Endothelial cell of umbilical vein (primary cell): ENCODE results near the gene P2RX2. TPM values are rescaled to one million over a fixed set of nuclear protein-coding genes. Genes with fewer than 3 reads are reported as not detected.

Experiments
- BruUV-seq: library from RNA; stranded (reverse); fragments of 400-500 nt; replicated peaks from 2 replicates; lab custom pipeline; 2021; lab: Mats Ljungman, UMichigan
- CTCF ChIA-PET: fragments of 300-600, 350-600 bp; sonication (Branson Sonifier 250); formaldehyde crosslinking; loops from one replicate; lab custom pipeline; 2021; ENCODE audit warnings: antibody characterized with exemption, inconsistent platforms; lab: Charles Lee
- POLR2A ChIA-PET: fragments of 300-600, 350-600 bp; sonication (Branson Sonifier 250); formaldehyde crosslinking; loops from one replicate; lab custom pipeline; 2021; ENCODE audit warnings: antibody characterized with exemption, inconsistent platforms; lab: Charles Lee
- DNase-seq: peaks from one replicate; pipeline ENCODE4 v3.0.0-alpha.2; 2011; ENCODE audit warnings: low read depth, low spot score
- FAIRE-seq: peaks from 2 replicates; lab custom pipeline; 2011; peaks lifted over from hg19 to GRCh38; lab: Jason Lieb, UNC
- H2AFZ ChIP-seq: 2 replicates; pipeline ENCODE4 v1.6.0; 2012; ENCODE audit warnings: low read depth, low read length, control low read depth, inconsistent platforms
- H3K27ac ChIP-seq: 2 replicates; pipeline ENCODE4 v1.5.1; 2011; ENCODE audit warnings: low read depth, mild to moderate bottlenecking, control low read depth, low read length, moderate library complexity; ENCODE audit not compliant: insufficient read depth
- H3K27me3 ChIP-seq, 2 experiments: 2 replicates each; pipeline versions ENCODE4 v1.6.0 to v1.6.1; 2011; ENCODE audit warnings: low read length in 2 of 2, mixed read lengths in 1 of 2; ENCODE audit not compliant: control insufficient read depth in 2 of 2, insufficient read depth in 2 of 2
- H3K36me3 ChIP-seq, 2 experiments: 2 replicates in 1 of 2; 3 replicates in 1 of 2; pipeline ENCODE4 v1.5.1; 2011; ENCODE audit warnings: low read length in 2 of 2, mild to moderate bottlenecking in 1 of 2, moderate library complexity in 1 of 2; ENCODE audit not compliant: control insufficient read depth in 2 of 2, insufficient read depth in 2 of 2; ENCODE audit errors: extremely low read depth in 1 of 2
- H3K4me1 ChIP-seq: 3 replicates; pipeline ENCODE4 v1.5.1; 2011; ENCODE audit warnings: mild to moderate bottlenecking, low read length; ENCODE audit not compliant: control insufficient read depth, insufficient read depth; ENCODE audit errors: extremely low read depth
- H3K4me2 ChIP-seq: 2 replicates; pipeline ENCODE4 v1.6.1; 2011; ENCODE audit warnings: low read length, control low read depth, mixed read lengths; ENCODE audit not compliant: insufficient read depth
- H3K4me3 ChIP-seq, 3 experiments: fragments of 200-600 bp in 1 of 3; sonication (generic), shearing (Covaris generic) in 1 of 3; replicated peaks in 1 of 3; 2 replicates each; pipeline ENCODE4 v1.5.1; 2011 to 2016; ENCODE audit warnings: control low read depth in 3 of 3, low read length in 3 of 3, mild to moderate bottlenecking in 2 of 3, inconsistent platforms in 1 of 3, low read depth in 1 of 3, moderate library complexity in 1 of 3; ENCODE audit not compliant: insufficient read depth in 1 of 3
- H3K79me2 ChIP-seq: 2 replicates; pipeline ENCODE4 v1.6.0; 2012; ENCODE audit warnings: low read length, inconsistent platforms; ENCODE audit not compliant: control insufficient read depth, insufficient read depth
- H3K9ac ChIP-seq: replicated peaks from 2 replicates; pipeline ENCODE3; 2011; ENCODE audit warnings: low read length, control low read depth; ENCODE audit not compliant: insufficient read depth; ENCODE audit errors: extremely low read depth
- H3K9me1 ChIP-seq: replicated peaks from 3 replicates; pipeline ENCODE4 v1.6.0; 2011; ENCODE audit warnings: mild to moderate bottlenecking, low read length; ENCODE audit not compliant: control insufficient read depth, insufficient read depth; ENCODE audit errors: extremely low read depth
- H3K9me3 ChIP-seq: replicated peaks from 2 replicates; pipeline ENCODE4 v1.5.1; 2012; ENCODE audit warnings: low read length, inconsistent platforms; ENCODE audit not compliant: control insufficient read depth, insufficient read depth
- H4K20me1 ChIP-seq: replicated peaks from 2 replicates; pipeline ENCODE3; 2011; ENCODE audit warnings: mild to moderate bottlenecking, low read length; ENCODE audit not compliant: control insufficient read depth, insufficient read depth; ENCODE audit errors: extremely low read depth
- EZH2 ChIP-seq: IDR thresholded peaks from 2 replicates; pipeline ENCODE4 v1.6.1; 2012; ENCODE audit warnings: borderline replicate concordance, low read depth, mild to moderate bottlenecking, moderate library complexity, low read length, inconsistent platforms; ENCODE audit not compliant: severe bottlenecking
- FOS ChIP-seq: IDR thresholded peaks from 2 replicates; pipeline ENCODE4 v1.6.1; 2011; ENCODE audit warnings: mild to moderate bottlenecking, low read length, moderate library complexity, borderline replicate concordance; ENCODE audit not compliant: insufficient read depth
- GATA2 ChIP-seq: IDR thresholded peaks from 2 replicates; pipeline ENCODE4 v1.7.0; 2011; ENCODE audit warnings: low read depth, mild to moderate bottlenecking, moderate library complexity, mixed read lengths, low read length; ENCODE audit not compliant: insufficient read length, insufficient read depth
- JUN ChIP-seq: IDR thresholded peaks from 2 replicates; pipeline ENCODE4 v1.6.1; 2011; ENCODE audit warnings: borderline replicate concordance, low read depth; ENCODE audit not compliant: insufficient read length, insufficient read depth
- MYC ChIP-seq: IDR thresholded peaks from one replicate; pipeline ENCODE4 v1.6.1; 2011; ENCODE audit warnings: mild to moderate bottlenecking, low read depth, low read length
- POLR2A ChIP-seq: IDR thresholded peaks from 2 replicates; pipeline ENCODE4 v1.6.1; 2012; ENCODE audit warnings: low read depth, mild to moderate bottlenecking, control low read depth, low read length
- POLR2AphosphoS5 ChIP-seq: IDR thresholded peaks from 2 replicates; pipeline ENCODE4 v1.6.1; 2012; ENCODE audit warnings: low read depth, mild to moderate bottlenecking, control low read depth, low read length, moderate library complexity; ENCODE audit not compliant: insufficient read depth
- dilution Hi-C: fragments of 300-500 bp; cut with MboI; formaldehyde crosslinking; loops from one replicate; pipeline ENCODE4 v1.15.0; 2019; ENCODE audit warnings: low sequenced_read_pairs; ENCODE audit not compliant: extremely low pct_ligation_motif_present
- intact Hi-C: fragments of 100-400 bp; cut with micrococcal nuclease; formaldehyde crosslinking; loops from one replicate; pipeline ENCODE4 v1.10.0; 2022
- polyA plus RNA-seq, 4 experiments: library from polyadenylated mRNA; depleted of rRNA in 3 of 4; stranded (reverse) in 3 of 4; unstranded in 1 of 4; fragments of >200 nt; gene quantifications; 2 replicates each; pipeline versions ENCODE4 v1.2.1 to v1.2.3, GENCODE V29; 2011 to 2012; ENCODE audit warnings: missing spikeins in 1 of 4
- total RNA-seq: library from RNA; stranded (reverse); gene quantifications from 2 replicates; pipeline ENCODE4 v1.2.3, GENCODE V29; 2021
- TF ChIP-seq, protein P1 (sequence below), 2 donors: IDR thresholded peaks; 1 replicate in 1 of 2; 2 replicates in 1 of 2; pipeline ENCODE4 v1.5.1; 2011; ENCODE audit warnings: low read length in 2 of 2, mild to moderate bottlenecking in 2 of 2, moderate library complexity in 2 of 2, control low read depth in 1 of 2, inconsistent platforms in 1 of 2, low read depth in 1 of 2; ENCODE audit not compliant: insufficient read depth in 1 of 2; ENCODE audit errors: extremely low read depth in 1 of 2
- TF ChIP-seq, protein P2 (sequence below): IDR thresholded peaks from 2 replicates; pipeline ENCODE4 v1.6.1; 2011; ENCODE audit not compliant: insufficient read depth, insufficient read length

The P2RX2 gene
- total and polyA plus RNA-seq, 2 donors (not counting 3 experiments of a cell fraction or from before 2014, with no cell fraction given), result not detected

DNA sequence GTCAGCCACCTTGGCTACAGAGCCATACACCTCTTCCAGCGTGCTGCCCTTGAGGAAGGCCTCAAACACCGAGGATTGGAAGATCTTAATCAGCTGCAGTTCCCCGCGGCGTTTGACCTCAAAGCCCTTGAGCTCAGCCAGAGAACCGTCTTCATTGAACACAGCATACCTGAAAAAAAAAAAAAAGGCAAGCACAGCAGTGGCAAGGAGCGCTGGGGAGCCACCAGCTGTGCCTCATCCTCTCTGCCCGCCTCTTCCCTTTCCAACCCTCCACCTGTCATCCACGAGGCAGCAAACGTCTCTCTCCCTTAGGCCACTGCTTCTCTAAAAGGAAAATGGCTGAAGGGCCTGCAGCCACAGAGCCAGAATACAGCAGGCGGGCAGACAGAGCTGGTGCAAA is 42.4 kb downstream of the P2RX2 start:
- Histone ChIP-seq H2AFZ (no peak overlapping the region), H3K4me3 (no peak overlapping the region), H3K27me3 (no peaks in the 10 kb centered on the region), H3K9ac (no peak overlapping the region), H3K9me1 (no peaks in the 10 kb centered on the region), H3K36me3 (peaks cover 6 to 31% of the 10 kb centered on the region in 2 experiments), H4K20me1 (no peaks in the 10 kb centered on the region), H3K4me2 (no peak overlapping the region), H3K27ac (no peak overlapping the region), H3K4me1 (no peaks in the 10 kb centered on the region), H3K9me3 (no peaks in the 10 kb centered on the region), H3K79me2 (no peaks in the 10 kb centered on the region)
- no TSS peak for BruUV-seq
- CTCF ChIA-PET, result interaction anchor here (1.2 kb wide), 1 partner anchor 22 kb away, joined by 3 read pairs; no protein-coding TSS in a partner anchor
- no peak for FAIRE-seq
- intact Hi-C loops (no loop called here), dilution Hi-C loops (no loop called here)
- TF ChIP-seq POLR2AphosphoS5 (no peak), MYC (no peak), EZH2 (no peak), JUN (no peak), GATA2 (no peak), POLR2A (no peak), FOS (no peak)
- TF ChIP-seq, protein P1, sequence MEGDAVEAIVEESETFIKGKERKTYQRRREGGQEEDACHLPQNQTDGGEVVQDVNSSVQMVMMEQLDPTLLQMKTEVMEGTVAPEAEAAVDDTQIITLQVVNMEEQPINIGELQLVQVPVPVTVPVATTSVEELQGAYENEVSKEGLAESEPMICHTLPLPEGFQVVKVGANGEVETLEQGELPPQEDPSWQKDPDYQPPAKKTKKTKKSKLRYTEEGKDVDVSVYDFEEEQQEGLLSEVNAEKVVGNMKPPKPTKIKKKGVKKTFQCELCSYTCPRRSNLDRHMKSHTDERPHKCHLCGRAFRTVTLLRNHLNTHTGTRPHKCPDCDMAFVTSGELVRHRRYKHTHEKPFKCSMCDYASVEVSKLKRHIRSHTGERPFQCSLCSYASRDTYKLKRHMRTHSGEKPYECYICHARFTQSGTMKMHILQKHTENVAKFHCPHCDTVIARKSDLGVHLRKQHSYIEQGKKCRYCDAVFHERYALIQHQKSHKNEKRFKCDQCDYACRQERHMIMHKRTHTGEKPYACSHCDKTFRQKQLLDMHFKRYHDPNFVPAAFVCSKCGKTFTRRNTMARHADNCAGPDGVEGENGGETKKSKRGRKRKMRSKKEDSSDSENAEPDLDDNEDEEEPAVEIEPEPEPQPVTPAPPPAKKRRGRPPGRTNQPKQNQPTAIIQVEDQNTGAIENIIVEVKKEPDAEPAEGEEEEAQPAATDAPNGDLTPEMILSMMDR (IDR thresholded peaks at IDR 0.05; ENCODE audit: extremely low read depth in 1 of 2, insufficient read depth in 1 of 2, low read depth in 1 of 2, low read length in 2 of 2), result no peak
- TF ChIP-seq, protein P2, sequence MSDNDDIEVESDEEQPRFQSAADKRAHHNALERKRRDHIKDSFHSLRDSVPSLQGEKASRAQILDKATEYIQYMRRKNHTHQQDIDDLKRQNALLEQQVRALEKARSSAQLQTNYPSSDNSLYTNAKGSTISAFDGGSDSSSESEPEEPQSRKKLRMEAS, result no peak
- POLR2A ChIA-PET, result no interaction called here
- DNase-seq, result no peak
